Panc1 (cell line): Measurements from ENCODE around the gene ANKRD55. TPM values are rescaled to one million over a fixed set of nuclear protein-coding genes. Genes with fewer than 3 reads are reported as not detected.

ENCODE experiments used
- ATAC-seq: fragments of 200-7000 bp; cut with Tn5 transposase; 2 replicates; pipeline ENCODE4 v1.9.1; 2020; ENCODE audit warnings: mild to moderate bottlenecking, moderate library complexity
- BruUV-seq: library from RNA; stranded (reverse); fragments of 400-500 nt; replicated peaks from 2 replicates; lab custom pipeline; 2021; lab: Mats Ljungman, UMichigan
- CTCF ChIA-PET: fragments of 300-600 bp; sonication (Branson Sonifier 250); formaldehyde crosslinking; loops from one replicate; lab custom pipeline; 2022; ENCODE audit warnings: antibody characterized with exemption; lab: Charles Lee
- POLR2A ChIA-PET: fragments of 300-600 bp; sonication (Branson Sonifier 250); formaldehyde crosslinking; loops from one replicate; lab custom pipeline; 2022; ENCODE audit warnings: antibody characterized with exemption; lab: Charles Lee
- DNase-seq: peaks from one replicate; pipeline ENCODE4 v3.0.0-alpha.2; 2010; ENCODE audit warnings: low read depth, low spot score
- H3K27ac ChIP-seq: 2 replicates; pipeline ENCODE4 v1.5.1; 2011; ENCODE audit warnings: mild to moderate bottlenecking, low read length, inconsistent platforms
- H3K27me3 ChIP-seq: fragments of 200-500 bp; sonication (Bioruptor generic); 2 replicates; pipeline ENCODE4 v1.6.0; 2014; ENCODE audit warnings: low read length, inconsistent platforms; ENCODE audit not compliant: control insufficient read depth, insufficient read depth
- H3K36me3 ChIP-seq: fragments of 200-500 bp; sonication (Bioruptor generic); 2 replicates; pipeline ENCODE4 v1.5.1; 2014; ENCODE audit warnings: inconsistent platforms, mild to moderate bottlenecking, low read length, moderate library complexity; ENCODE audit not compliant: control insufficient read depth, insufficient read depth
- H3K4me1 ChIP-seq: 2 replicates; pipeline ENCODE4 v1.5.1; 2011; ENCODE audit warnings: inconsistent platforms, mild to moderate bottlenecking, low read length, moderate library complexity; ENCODE audit not compliant: control insufficient read depth, insufficient read depth
- H3K4me3 ChIP-seq, 2 experiments: 2 replicates each; pipeline ENCODE4 v1.5.1; 2011 to 2012; ENCODE audit warnings: low read depth in 2 of 2, low read length in 2 of 2, mild to moderate bottlenecking in 2 of 2, inconsistent platforms in 1 of 2, moderate library complexity in 1 of 2
- H3K9me3 ChIP-seq: fragments of 200-500 bp; sonication (Bioruptor generic); 2 replicates; pipeline ENCODE4 v1.5.1; 2014; ENCODE audit warnings: low read depth, mild to moderate bottlenecking, inconsistent platforms, low read length, moderate library complexity; ENCODE audit not compliant: control insufficient read depth, insufficient read depth
- POLR2AphosphoS5 ChIP-seq: IDR thresholded peaks from 2 replicates; pipeline ENCODE4 v1.6.1; 2012; ENCODE audit warnings: mild to moderate bottlenecking, low read depth, low read length, moderate library complexity
- SIN3A ChIP-seq: IDR thresholded peaks from 2 replicates; pipeline ENCODE4 v1.6.1; 2012; ENCODE audit warnings: low read depth, mild to moderate bottlenecking, low read length, moderate library complexity, borderline replicate concordance; ENCODE audit not compliant: insufficient read depth
- TCF7L2 ChIP-seq: IDR thresholded peaks from 2 replicates; pipeline ENCODE4 v1.6.1; 2011; ENCODE audit warnings: mild to moderate bottlenecking, low read depth, low read length, inconsistent platforms
- in situ Hi-C: cut with HindIII; loops from 2 replicates; pipeline ENCODE4 v1.10.0; 2016; ENCODE audit warnings: low sequenced_read_pairs, low pct_unique_long_range_greater_than_20kb
- intact Hi-C: fragments of 100-400 bp; cut with micrococcal nuclease; formaldehyde crosslinking; loops from one replicate; pipeline ENCODE4 v1.10.0; 2022; ENCODE audit not compliant: unreplicated experiment
- total RNA-seq: library from RNA; stranded (reverse); gene quantifications from one replicate; pipeline ENCODE4 v1.2.1, GENCODE V29; 2021; ENCODE audit not compliant: unreplicated experiment
- TF ChIP-seq, protein P1 (sequence below): fragments of 450-650 bp; IDR thresholded peaks from 2 replicates; pipeline ENCODE4 v1.5.1; 2017; ENCODE audit warnings: mild to moderate bottlenecking
- TF ChIP-seq, protein P2 (sequence below), 2 experiments: IDR thresholded peaks; 2 replicates each; pipeline ENCODE4 v1.6.1; 2011 to 2012; ENCODE audit warnings: low read depth in 2 of 2, control low read depth in 1 of 2, low read length in 1 of 2, mild to moderate bottlenecking in 1 of 2, moderate library complexity in 1 of 2; ENCODE audit not compliant: insufficient read depth in 1 of 2

ANKRD55 gene
- total RNA-seq, 1 experiment from 2014 or later: not detected

DNA sequence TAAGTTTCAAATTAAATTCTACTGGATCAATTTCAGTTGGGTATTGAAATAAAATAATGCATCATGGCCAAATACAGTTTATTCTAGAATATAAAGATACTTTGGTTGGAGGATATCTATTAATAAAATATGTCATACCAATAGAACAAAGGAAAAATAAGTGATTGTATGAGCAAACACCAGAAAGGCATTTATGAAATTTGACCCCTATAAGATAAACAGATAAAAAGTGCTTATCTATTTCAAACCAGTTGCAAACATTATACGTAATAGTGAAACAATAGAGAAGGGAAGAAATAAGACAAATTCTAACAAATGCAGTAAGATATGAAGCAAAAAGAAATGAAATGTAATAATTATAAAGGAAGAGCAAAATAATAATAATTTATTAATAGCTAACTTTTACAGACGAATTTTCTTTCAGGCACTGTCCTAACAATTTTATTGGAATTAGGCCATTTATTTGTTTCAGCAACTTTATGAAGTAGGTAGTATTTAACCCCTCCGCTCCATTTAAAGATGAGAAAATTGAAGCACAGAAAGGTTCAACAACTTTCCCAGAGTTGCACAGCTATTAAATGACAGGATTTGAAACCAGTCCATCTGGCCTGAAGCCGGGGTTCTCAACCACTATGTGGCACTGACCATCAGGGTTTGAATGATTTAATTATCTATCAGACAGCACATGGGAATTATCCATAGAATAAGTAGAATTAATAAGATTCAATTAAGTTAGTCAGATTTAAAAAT, 20.8 kb downstream of the ANKRD55 start:
- Histone ChIP-seq H3K9me3 (no peaks in the 10 kb centered on the region), H3K27ac (peak overlapping the region; percentile 70; the same call in 1 of the 2 replicates), H3K27me3 (no peaks in the 10 kb centered on the region), H3K4me1 (peaks cover 18% of the 10 kb centered on the region), H3K4me3 (no peak overlapping the region), H3K36me3 (no peaks in the 10 kb centered on the region)
- POLR2A ChIA-PET: no interaction called here
- intact Hi-C loops: no loop called here
- ATAC-seq (no peak), DNase-seq (no peak)
- in situ Hi-C loops: no loop called here
- TF ChIP-seq TCF7L2 (no peak), POLR2AphosphoS5 (no peak)
- TF ChIP-seq, protein P1, sequence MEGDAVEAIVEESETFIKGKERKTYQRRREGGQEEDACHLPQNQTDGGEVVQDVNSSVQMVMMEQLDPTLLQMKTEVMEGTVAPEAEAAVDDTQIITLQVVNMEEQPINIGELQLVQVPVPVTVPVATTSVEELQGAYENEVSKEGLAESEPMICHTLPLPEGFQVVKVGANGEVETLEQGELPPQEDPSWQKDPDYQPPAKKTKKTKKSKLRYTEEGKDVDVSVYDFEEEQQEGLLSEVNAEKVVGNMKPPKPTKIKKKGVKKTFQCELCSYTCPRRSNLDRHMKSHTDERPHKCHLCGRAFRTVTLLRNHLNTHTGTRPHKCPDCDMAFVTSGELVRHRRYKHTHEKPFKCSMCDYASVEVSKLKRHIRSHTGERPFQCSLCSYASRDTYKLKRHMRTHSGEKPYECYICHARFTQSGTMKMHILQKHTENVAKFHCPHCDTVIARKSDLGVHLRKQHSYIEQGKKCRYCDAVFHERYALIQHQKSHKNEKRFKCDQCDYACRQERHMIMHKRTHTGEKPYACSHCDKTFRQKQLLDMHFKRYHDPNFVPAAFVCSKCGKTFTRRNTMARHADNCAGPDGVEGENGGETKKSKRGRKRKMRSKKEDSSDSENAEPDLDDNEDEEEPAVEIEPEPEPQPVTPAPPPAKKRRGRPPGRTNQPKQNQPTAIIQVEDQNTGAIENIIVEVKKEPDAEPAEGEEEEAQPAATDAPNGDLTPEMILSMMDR: no peak
- no TSS peak for BruUV-seq
- CTCF ChIA-PET: no interaction called here

DNA sequence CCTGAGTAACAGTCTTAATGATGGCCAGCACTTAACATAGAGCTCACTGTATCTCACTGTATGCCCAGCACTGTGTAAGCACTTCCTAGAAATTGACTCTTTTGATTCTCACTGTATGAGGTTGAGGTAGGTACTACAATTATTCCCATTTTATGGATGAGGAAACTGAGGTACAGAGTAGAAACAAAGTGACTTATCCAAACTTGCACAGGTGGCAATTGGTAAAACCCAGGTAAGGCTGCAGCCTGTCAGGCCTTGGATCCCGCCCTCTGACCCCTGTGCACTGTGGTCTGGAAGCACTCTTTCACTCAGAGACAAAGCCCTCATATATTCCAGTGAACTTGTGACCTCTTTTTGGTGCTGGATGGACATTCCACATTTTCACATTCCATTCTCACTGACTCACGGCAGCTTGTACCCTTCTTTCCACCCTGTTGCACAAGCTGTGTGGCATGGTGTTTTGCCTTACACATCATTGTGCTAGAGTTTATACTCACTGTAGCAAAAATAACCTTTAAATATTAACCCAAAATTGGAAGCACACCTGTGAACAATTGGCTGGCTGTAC, 21.7 kb downstream of the ANKRD55 start:
- peak; percentile 64 for DNase-seq
- peak; percentile 93 for ATAC-seq
- ChIA-PET CTCF (no interaction called here), POLR2A (no interaction called here)
- Histone ChIP-seq H3K9me3 (no peaks in the 10 kb centered on the region), H3K27me3 (no peaks in the 10 kb centered on the region), H3K4me1 (peaks cover 18% of the 10 kb centered on the region), H3K27ac (peak overlapping the region; percentile 70), H3K4me3 (no peak overlapping the region), H3K36me3 (no peaks in the 10 kb centered on the region)
- intact Hi-C loops (no loop called here), in situ Hi-C loops (no loop called here)
- no TSS peak for BruUV-seq
- TF ChIP-seq SIN3A (no peak), TCF7L2 (0 out of 2 replicates have a peak, but pooled peaks have one; percentile 48)

DNA sequence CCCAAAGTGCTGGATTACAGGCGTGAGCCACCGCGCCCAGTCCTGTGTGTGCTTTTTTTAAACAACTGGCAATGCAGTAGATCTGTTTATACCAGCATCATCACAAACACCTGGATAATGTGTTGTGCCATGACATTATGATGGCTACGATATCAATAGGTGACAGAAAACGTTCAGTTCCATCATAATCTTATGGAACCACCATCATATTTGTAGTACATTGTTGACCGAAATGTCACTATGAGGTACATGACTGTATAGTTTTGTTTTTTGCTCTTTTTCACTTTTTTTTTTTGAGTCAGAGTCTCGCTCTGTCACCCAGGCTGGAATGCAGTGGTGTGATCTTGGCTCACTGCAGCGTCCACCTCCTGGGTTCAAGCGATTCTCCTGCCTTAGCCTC, 24.4 kb downstream of the ANKRD55 start:
- Histone ChIP-seq H3K36me3 (no peaks in the 10 kb centered on the region), H3K27me3 (no peaks in the 10 kb centered on the region), H3K4me3 (no peak overlapping the region), H3K27ac (no peak overlapping the region), H3K9me3 (no peaks in the 10 kb centered on the region), H3K4me1 (peaks cover 18% of the 10 kb centered on the region)
- intact Hi-C loops: loop anchor here (10.0 kb wide), 2 partner anchors 214 to 494 kb away; partner anchors contain the start of genes IL6ST and SLC38A9
- no peak for ATAC-seq
- in situ Hi-C loops: no loop called here
- no TSS peak for BruUV-seq
- POLR2A ChIA-PET: no interaction called here
- no peak for DNase-seq
- TF ChIP-seq POLR2AphosphoS5: no peak
- TF ChIP-seq, protein P2, sequence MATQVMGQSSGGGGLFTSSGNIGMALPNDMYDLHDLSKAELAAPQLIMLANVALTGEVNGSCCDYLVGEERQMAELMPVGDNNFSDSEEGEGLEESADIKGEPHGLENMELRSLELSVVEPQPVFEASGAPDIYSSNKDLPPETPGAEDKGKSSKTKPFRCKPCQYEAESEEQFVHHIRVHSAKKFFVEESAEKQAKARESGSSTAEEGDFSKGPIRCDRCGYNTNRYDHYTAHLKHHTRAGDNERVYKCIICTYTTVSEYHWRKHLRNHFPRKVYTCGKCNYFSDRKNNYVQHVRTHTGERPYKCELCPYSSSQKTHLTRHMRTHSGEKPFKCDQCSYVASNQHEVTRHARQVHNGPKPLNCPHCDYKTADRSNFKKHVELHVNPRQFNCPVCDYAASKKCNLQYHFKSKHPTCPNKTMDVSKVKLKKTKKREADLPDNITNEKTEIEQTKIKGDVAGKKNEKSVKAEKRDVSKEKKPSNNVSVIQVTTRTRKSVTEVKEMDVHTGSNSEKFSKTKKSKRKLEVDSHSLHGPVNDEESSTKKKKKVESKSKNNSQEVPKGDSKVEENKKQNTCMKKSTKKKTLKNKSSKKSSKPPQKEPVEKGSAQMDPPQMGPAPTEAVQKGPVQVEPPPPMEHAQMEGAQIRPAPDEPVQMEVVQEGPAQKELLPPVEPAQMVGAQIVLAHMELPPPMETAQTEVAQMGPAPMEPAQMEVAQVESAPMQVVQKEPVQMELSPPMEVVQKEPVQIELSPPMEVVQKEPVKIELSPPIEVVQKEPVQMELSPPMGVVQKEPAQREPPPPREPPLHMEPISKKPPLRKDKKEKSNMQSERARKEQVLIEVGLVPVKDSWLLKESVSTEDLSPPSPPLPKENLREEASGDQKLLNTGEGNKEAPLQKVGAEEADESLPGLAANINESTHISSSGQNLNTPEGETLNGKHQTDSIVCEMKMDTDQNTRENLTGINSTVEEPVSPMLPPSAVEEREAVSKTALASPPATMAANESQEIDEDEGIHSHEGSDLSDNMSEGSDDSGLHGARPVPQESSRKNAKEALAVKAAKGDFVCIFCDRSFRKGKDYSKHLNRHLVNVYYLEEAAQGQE (IDR thresholded peaks at IDR 0.05; ENCODE audit: insufficient read depth in 1 of 2, low read depth in 2 of 2, low read length in 1 of 2): no peak
- TF ChIP-seq, protein P1: no peak
- TF ChIP-seq SIN3A: no peak
- TF ChIP-seq TCF7L2: no peak
- CTCF ChIA-PET: interaction anchor here (0.6 to 0.7 kb wide), 2 partner anchors 61 to 268 kb away, joined by 3 to 6 read pairs; no protein-coding TSS in a partner anchor
